WTC11 (cell line): Measurements from ENCODE around the gene PRPF40B. TPM values are rescaled to one million over a fixed set of nuclear protein-coding genes. Genes with fewer than 3 reads are reported as not detected.

Experiments used
- ATAC-seq: fragments of 200-7000 bp; cut with Tn5 transposase; 2 replicates; pipeline ENCODE4 v1.10.0; 2021; ENCODE audit warnings: mild to moderate bottlenecking, moderate library complexity
- CTCF ChIA-PET: fragments of 300-600 bp; sonication (Branson Sonifier 250); formaldehyde crosslinking; loops from one replicate; lab custom pipeline; 2021; ENCODE audit warnings: antibody characterized with exemption; lab: Charles Lee
- POLR2A ChIA-PET: fragments of 350-600 bp; sonication (Branson Sonifier 250); formaldehyde crosslinking; loops from one replicate; lab custom pipeline; 2021; ENCODE audit warnings: antibody characterized with exemption; lab: Charles Lee
- DNase-seq: peaks from one replicate; pipeline ENCODE4 v3.0.0; 2021; ENCODE audit warnings: low spot score
- H3K27ac Mint-ChIP-seq: 2 replicates; pipeline ENCODE4 v1.8.0; 2021; ENCODE audit warnings: mixed read lengths
- H3K27me3 Mint-ChIP-seq: 2 replicates; pipeline ENCODE4 v1.8.0; 2021; ENCODE audit warnings: low read depth, mild to moderate bottlenecking, moderate library complexity, mixed read lengths
- H3K36me3 Mint-ChIP-seq: 2 replicates; pipeline ENCODE4 v1.8.0; 2021; ENCODE audit warnings: mixed read lengths
- H3K4me1 Mint-ChIP-seq: 2 replicates; pipeline ENCODE4 v1.8.0; 2022; ENCODE audit warnings: mixed read lengths
- H3K4me3 Mint-ChIP-seq: 2 replicates; pipeline ENCODE4 v1.8.0; 2021; ENCODE audit warnings: mild to moderate bottlenecking, moderate library complexity, mixed read lengths
- H3K9me3 Mint-ChIP-seq: 2 replicates; pipeline ENCODE4 v1.8.0; 2021; ENCODE audit warnings: mixed read lengths
- EMX1 ChIP-seq: fragments of 250-450 bp; sonication (Bioruptor Pico); IDR thresholded peaks from 2 replicates; pipeline ENCODE4 v1.8.0; 2021; ENCODE audit warnings: mild to moderate bottlenecking
- ETV6 ChIP-seq: sonication (generic); formaldehyde crosslinking; IDR thresholded peaks from 2 replicates; pipeline ENCODE4 v1.8.1; 2022; ENCODE audit warnings: mild to moderate bottlenecking, missing genetic modification reagents
- GTF2I ChIP-seq: fragments of 250-450 bp; sonication (Bioruptor Pico); conservative IDR thresholded peaks from 2 replicates; pipeline ENCODE4 v1.4.0; 2021; ENCODE audit warnings: mild to moderate bottlenecking
- JAZF1 ChIP-seq: fragments of 250-450 bp; sonication (Bioruptor Pico); IDR thresholded peaks from 2 replicates; pipeline ENCODE4 v1.9.0; 2021; ENCODE audit warnings: moderate library complexity, mild to moderate bottlenecking, inconsistent platforms
- JUN ChIP-seq: sonication (generic); formaldehyde crosslinking; IDR thresholded peaks from 2 replicates; pipeline ENCODE4 v1.8.0; 2023; ENCODE audit warnings: mild to moderate bottlenecking, missing genetic modification reagents
- MXD4 ChIP-seq: fragments of 250-450 bp; sonication (Bioruptor Pico); IDR thresholded peaks from 2 replicates; pipeline ENCODE4 v1.8.0; 2021; ENCODE audit warnings: mild to moderate bottlenecking, moderate library complexity, borderline replicate concordance
- MYBL2 ChIP-seq: sonication (generic); formaldehyde crosslinking; IDR thresholded peaks from 2 replicates; pipeline ENCODE4 v1.8.1; 2023; ENCODE audit warnings: mild to moderate bottlenecking, moderate library complexity, missing genetic modification reagents
- NFATC4 ChIP-seq: fragments of 250-450 bp; sonication (Bioruptor Pico); IDR thresholded peaks from 2 replicates; pipeline ENCODE4 v1.9.0; 2021; ENCODE audit warnings: mild to moderate bottlenecking
- OVOL2 ChIP-seq: fragments of 250-450 bp; sonication (Bioruptor Pico); IDR thresholded peaks from 2 replicates; pipeline ENCODE4 v1.9.0; 2021; ENCODE audit warnings: mild to moderate bottlenecking, borderline replicate concordance
- SOX15 ChIP-seq: fragments of 250-450 bp; sonication (Bioruptor Pico); IDR thresholded peaks from 2 replicates; pipeline ENCODE4 v1.9.0; 2021; ENCODE audit warnings: mild to moderate bottlenecking
- SP1 ChIP-seq: sonication (generic); formaldehyde crosslinking; conservative IDR thresholded peaks from 2 replicates; pipeline ENCODE4 v1.8.1; 2022; ENCODE audit warnings: missing genetic modification reagents
- TEAD1 ChIP-seq: sonication (generic); formaldehyde crosslinking; IDR thresholded peaks from 2 replicates; pipeline ENCODE4 v1.8.0; 2022; ENCODE audit warnings: mild to moderate bottlenecking, missing genetic modification reagents
- ZBTB21 ChIP-seq: sonication (generic); formaldehyde crosslinking; IDR thresholded peaks from 2 replicates; pipeline ENCODE4 v1.8.1; 2023; ENCODE audit warnings: mild to moderate bottlenecking, missing genetic modification reagents, borderline replicate concordance
- ZNF219 ChIP-seq: sonication (generic); formaldehyde crosslinking; IDR thresholded peaks from 2 replicates; pipeline ENCODE4 v1.8.0; 2023; ENCODE audit warnings: missing genetic modification reagents, mild to moderate bottlenecking, borderline replicate concordance
- total RNA-seq: library from RNA; stranded (reverse); gene quantifications from 3 replicates; pipeline ENCODE4 v1.2.3, GENCODE V29; 2021
- TF ChIP-seq, protein P1 (sequence below): sonication (generic); formaldehyde crosslinking; IDR thresholded peaks from 2 replicates; pipeline ENCODE4 v1.8.1; 2023; ENCODE audit warnings: mild to moderate bottlenecking, missing genetic modification reagents, moderate library complexity
- TF ChIP-seq, protein P2 (sequence below): sonication (generic); formaldehyde crosslinking; IDR thresholded peaks from 2 replicates; pipeline ENCODE4 v1.8.1; 2023; ENCODE audit warnings: mild to moderate bottlenecking, moderate library complexity, missing genetic modification reagents
- TF ChIP-seq, protein P3 (sequence below): sonication (generic); formaldehyde crosslinking; IDR thresholded peaks from 2 replicates; pipeline ENCODE4 v1.8.0; 2023; ENCODE audit warnings: missing genetic modification reagents, mild to moderate bottlenecking, borderline replicate concordance
- TF ChIP-seq, protein P4 (sequence below): fragments of 250-450 bp; sonication (Bioruptor Pico); IDR thresholded peaks from 2 replicates; pipeline ENCODE4 v2.1.2; 2022; ENCODE audit warnings: mild to moderate bottlenecking, moderate library complexity
- TF ChIP-seq, protein P5 (sequence below): sonication (generic); formaldehyde crosslinking; IDR thresholded peaks from 2 replicates; pipeline ENCODE4 v1.8.1; 2022; ENCODE audit warnings: low read depth, missing genetic modification reagents, borderline replicate concordance
- TF ChIP-seq, protein P6 (sequence below): sonication (generic); formaldehyde crosslinking; IDR thresholded peaks from 2 replicates; pipeline ENCODE4 v1.8.0; 2022; ENCODE audit warnings: mild to moderate bottlenecking, missing genetic modification reagents
- TF ChIP-seq, protein P7 (sequence below): fragments of 250-450 bp; sonication (Bioruptor Pico); IDR thresholded peaks from 2 replicates; pipeline ENCODE4 v1.9.0; 2021; ENCODE audit warnings: mild to moderate bottlenecking

PRPF40B gene
- total RNA-seq, 1 experiment from 2014 or later, result 46.0 TPM

DNA sequence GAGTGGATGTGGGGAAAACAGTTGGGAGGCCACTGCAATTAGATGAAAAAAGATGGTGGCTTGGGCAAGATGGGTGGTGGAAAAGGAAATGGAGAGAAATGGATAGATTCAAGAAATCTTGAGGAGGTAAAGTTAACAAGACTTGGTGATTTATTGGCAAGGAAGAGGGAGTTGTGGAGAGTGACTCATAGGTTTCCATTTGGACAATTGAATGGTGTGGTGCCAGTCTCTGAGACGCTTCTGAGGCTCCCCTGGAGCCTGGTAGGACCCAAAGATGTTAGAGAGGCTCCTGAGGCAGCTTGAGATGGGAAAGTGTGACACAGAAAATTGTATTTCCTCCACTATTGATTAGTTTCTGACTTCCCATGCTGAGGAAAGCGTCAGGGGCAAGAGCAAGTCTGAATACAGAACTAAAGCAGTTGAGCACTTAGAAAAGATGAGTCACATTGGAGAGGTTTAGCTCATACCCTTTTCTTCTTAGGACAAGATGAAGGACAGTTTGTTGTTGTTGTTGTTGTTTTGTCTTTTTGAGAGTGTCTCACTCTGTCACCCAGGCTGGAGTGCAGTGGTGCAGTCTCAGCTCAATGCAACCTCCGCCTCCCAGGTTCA lies 4.5 kb downstream of the PRPF40B start (continued):
- TF ChIP-seq, protein P1, sequence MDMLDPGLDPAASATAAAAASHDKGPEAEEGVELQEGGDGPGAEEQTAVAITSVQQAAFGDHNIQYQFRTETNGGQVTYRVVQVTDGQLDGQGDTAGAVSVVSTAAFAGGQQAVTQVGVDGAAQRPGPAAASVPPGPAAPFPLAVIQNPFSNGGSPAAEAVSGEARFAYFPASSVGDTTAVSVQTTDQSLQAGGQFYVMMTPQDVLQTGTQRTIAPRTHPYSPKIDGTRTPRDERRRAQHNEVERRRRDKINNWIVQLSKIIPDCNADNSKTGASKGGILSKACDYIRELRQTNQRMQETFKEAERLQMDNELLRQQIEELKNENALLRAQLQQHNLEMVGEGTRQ (CRISPR knock-in tag), result no peak
- TF ChIP-seq, protein P2, sequence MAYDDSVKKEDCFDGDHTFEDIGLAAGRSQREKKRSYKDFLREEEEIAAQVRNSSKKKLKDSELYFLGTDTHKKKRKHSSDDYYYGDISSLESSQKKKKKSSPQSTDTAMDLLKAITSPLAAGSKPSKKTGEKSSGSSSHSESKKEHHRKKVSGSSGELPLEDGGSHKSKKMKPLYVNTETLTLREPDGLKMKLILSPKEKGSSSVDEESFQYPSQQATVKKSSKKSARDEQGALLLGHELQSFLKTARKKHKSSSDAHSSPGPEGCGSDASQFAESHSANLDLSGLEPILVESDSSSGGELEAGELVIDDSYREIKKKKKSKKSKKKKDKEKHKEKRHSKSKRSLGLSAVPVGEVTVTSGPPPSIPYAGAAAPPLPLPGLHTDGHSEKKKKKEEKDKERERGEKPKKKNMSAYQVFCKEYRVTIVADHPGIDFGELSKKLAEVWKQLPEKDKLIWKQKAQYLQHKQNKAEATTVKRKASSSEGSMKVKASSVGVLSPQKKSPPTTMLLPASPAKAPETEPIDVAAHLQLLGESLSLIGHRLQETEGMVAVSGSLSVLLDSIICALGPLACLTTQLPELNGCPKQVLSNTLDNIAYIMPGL (CRISPR knock-in tag), result no peak
- no peak for TF ChIP-seq GTF2I (CRISPR knock-in tag)
- no peak for TF ChIP-seq NFATC4 (CRISPR knock-in tag)
- no peak for TF ChIP-seq ETV6 (CRISPR knock-in tag)
- TF ChIP-seq, protein P3, sequence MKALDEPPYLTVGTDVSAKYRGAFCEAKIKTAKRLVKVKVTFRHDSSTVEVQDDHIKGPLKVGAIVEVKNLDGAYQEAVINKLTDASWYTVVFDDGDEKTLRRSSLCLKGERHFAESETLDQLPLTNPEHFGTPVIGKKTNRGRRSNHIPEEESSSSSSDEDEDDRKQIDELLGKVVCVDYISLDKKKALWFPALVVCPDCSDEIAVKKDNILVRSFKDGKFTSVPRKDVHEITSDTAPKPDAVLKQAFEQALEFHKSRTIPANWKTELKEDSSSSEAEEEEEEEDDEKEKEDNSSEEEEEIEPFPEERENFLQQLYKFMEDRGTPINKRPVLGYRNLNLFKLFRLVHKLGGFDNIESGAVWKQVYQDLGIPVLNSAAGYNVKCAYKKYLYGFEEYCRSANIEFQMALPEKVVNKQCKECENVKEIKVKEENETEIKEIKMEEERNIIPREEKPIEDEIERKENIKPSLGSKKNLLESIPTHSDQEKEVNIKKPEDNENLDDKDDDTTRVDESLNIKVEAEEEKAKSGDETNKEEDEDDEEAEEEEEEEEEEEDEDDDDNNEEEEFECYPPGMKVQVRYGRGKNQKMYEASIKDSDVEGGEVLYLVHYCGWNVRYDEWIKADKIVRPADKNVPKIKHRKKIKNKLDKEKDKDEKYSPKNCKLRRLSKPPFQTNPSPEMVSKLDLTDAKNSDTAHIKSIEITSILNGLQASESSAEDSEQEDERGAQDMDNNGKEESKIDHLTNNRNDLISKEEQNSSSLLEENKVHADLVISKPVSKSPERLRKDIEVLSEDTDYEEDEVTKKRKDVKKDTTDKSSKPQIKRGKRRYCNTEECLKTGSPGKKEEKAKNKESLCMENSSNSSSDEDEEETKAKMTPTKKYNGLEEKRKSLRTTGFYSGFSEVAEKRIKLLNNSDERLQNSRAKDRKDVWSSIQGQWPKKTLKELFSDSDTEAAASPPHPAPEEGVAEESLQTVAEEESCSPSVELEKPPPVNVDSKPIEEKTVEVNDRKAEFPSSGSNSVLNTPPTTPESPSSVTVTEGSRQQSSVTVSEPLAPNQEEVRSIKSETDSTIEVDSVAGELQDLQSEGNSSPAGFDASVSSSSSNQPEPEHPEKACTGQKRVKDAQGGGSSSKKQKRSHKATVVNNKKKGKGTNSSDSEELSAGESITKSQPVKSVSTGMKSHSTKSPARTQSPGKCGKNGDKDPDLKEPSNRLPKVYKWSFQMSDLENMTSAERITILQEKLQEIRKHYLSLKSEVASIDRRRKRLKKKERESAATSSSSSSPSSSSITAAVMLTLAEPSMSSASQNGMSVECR (CRISPR knock-in tag), result no peak
- TF ChIP-seq, protein P4, sequence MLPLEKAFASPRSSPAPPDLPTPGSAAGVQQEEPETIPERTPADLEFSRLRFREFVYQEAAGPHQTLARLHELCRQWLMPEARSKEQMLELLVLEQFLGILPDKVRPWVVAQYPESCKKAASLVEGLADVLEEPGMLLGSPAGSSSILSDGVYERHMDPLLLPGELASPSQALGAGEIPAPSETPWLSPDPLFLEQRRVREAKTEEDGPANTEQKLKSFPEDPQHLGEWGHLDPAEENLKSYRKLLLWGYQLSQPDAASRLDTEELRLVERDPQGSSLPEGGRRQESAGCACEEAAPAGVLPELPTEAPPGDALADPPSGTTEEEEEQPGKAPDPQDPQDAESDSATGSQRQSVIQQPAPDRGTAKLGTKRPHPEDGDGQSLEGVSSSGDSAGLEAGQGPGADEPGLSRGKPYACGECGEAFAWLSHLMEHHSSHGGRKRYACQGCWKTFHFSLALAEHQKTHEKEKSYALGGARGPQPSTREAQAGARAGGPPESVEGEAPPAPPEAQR (CRISPR knock-in tag), result no peak
- no peak for TF ChIP-seq OVOL2
- TF ChIP-seq ZBTB21 (CRISPR knock-in tag), result no peak

DNA sequence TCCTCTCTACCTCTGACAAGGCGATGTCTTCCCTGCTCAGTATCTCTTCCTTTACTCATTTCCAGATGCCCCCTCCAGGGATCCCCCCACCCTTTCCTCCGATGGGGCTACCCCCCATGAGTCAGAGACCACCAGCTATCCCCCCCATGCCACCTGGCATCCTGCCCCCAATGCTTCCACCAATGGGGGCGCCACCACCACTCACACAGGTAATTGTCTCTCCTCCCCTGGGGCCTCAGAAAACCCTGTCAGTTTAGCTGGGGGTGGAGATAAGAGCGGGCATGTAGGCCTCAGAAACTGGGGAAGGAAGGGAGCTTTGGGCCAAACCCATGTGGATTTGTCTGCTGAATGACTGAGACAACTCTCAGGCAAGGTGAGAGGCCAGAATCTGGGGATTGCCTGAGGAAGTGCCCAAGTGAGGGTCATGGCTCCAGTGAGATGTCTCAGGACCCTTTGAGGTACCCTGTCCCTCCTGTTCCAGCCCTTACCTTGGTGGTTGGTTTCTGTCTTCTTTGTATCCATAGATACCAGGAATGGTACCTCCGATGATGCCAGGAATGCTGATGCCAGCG lies 8.1 kb downstream of the PRPF40B start:
- H3K9me3 Mint-ChIP-seq, result no peaks in the 10 kb centered on the region
- H3K36me3 Mint-ChIP-seq, result peaks cover 14% of the 10 kb centered on the region
- POLR2A ChIA-PET, result interaction anchor here (0.5 kb wide), 1 partner anchor 706 kb away, joined by 6 read pairs; no protein-coding TSS in a partner anchor
- no peak overlapping the region for H3K27ac Mint-ChIP-seq
- ATAC-seq (peak; percentile 31), DNase-seq (no peak)
- no peak overlapping the region for H3K4me3 Mint-ChIP-seq
- CTCF ChIA-PET, result interaction anchor here (0.6 to 7.5 kb wide), 8 partner anchors 8 to 110 kb away, joined by 3 to 74 read pairs (median 4); partner anchors contain the start of genes PRPF40B and TMBIM6
- TF ChIP-seq TEAD1 (CRISPR knock-in tag), result no peak
- no peak for TF ChIP-seq JUN
- TF ChIP-seq, protein P5, sequence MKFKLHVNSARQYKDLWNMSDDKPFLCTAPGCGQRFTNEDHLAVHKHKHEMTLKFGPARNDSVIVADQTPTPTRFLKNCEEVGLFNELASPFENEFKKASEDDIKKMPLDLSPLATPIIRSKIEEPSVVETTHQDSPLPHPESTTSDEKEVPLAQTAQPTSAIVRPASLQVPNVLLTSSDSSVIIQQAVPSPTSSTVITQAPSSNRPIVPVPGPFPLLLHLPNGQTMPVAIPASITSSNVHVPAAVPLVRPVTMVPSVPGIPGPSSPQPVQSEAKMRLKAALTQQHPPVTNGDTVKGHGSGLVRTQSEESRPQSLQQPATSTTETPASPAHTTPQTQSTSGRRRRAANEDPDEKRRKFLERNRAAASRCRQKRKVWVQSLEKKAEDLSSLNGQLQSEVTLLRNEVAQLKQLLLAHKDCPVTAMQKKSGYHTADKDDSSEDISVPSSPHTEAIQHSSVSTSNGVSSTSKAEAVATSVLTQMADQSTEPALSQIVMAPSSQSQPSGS, result no peak
- no peak for TF ChIP-seq JAZF1 (CRISPR knock-in tag)
- TF ChIP-seq, protein P6, sequence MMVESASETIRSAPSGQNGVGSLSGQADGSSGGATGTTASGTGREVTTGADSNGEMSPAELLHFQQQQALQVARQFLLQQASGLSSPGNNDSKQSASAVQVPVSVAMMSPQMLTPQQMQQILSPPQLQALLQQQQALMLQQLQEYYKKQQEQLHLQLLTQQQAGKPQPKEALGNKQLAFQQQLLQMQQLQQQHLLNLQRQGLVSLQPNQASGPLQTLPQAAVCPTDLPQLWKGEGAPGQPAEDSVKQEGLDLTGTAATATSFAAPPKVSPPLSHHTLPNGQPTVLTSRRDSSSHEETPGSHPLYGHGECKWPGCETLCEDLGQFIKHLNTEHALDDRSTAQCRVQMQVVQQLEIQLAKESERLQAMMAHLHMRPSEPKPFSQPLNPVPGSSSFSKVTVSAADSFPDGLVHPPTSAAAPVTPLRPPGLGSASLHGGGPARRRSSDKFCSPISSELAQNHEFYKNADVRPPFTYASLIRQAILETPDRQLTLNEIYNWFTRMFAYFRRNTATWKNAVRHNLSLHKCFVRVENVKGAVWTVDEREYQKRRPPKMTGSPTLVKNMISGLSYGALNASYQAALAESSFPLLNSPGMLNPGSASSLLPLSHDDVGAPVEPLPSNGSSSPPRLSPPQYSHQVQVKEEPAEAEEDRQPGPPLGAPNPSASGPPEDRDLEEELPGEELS (CRISPR knock-in tag), result no peak
- no peak for TF ChIP-seq MYBL2 (CRISPR knock-in tag)
- TF ChIP-seq EMX1 (CRISPR knock-in tag), result no peak
- no peak for TF ChIP-seq MXD4 (CRISPR knock-in tag)
- TF ChIP-seq ZNF219, result no peak
- TF ChIP-seq, protein P7, sequence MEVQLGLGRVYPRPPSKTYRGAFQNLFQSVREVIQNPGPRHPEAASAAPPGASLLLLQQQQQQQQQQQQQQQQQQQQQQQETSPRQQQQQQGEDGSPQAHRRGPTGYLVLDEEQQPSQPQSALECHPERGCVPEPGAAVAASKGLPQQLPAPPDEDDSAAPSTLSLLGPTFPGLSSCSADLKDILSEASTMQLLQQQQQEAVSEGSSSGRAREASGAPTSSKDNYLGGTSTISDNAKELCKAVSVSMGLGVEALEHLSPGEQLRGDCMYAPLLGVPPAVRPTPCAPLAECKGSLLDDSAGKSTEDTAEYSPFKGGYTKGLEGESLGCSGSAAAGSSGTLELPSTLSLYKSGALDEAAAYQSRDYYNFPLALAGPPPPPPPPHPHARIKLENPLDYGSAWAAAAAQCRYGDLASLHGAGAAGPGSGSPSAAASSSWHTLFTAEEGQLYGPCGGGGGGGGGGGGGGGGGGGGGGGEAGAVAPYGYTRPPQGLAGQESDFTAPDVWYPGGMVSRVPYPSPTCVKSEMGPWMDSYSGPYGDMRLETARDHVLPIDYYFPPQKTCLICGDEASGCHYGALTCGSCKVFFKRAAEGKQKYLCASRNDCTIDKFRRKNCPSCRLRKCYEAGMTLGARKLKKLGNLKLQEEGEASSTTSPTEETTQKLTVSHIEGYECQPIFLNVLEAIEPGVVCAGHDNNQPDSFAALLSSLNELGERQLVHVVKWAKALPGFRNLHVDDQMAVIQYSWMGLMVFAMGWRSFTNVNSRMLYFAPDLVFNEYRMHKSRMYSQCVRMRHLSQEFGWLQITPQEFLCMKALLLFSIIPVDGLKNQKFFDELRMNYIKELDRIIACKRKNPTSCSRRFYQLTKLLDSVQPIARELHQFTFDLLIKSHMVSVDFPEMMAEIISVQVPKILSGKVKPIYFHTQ, result no peak
- TF ChIP-seq SP1 (CRISPR knock-in tag), result no peak
- no peak for TF ChIP-seq SOX15
- H3K4me1 Mint-ChIP-seq, result peaks cover under 1% of the 10 kb centered on the region
- no peaks in the 10 kb centered on the region for H3K27me3 Mint-ChIP-seq
